IMR-90 (cell line): ENCODE data around the gene ASTN2. TPM values are rescaled to one million over a fixed set of nuclear protein-coding genes. Genes with fewer than 3 reads are reported as not detected.

Experiments used
- ATAC-seq: fragments of 200-7000 bp; cut with Tn5 transposase; 2 replicates; pipeline ENCODE4 v1.9.1; 2020; ENCODE audit warnings: low read depth, mild to moderate bottlenecking, moderate library complexity
- BruUV-seq: library from RNA; stranded (reverse); fragments of 400-500 nt; replicated peaks from 2 replicates; lab custom pipeline; 2021; lab: Mats Ljungman, UMichigan
- CTCF ChIA-PET: fragments of 300-600 bp; formaldehyde crosslinking; extraction: SDS; loops from one replicate; lab custom pipeline; 2021; ENCODE audit warnings: antibody characterized with exemption; lab: Yijun Ruan, JAX
- POLR2A ChIA-PET: fragments of 300-600 bp; sonication (Branson Sonifier 250); formaldehyde crosslinking; loops from one replicate; lab custom pipeline; 2022; ENCODE audit warnings: antibody characterized with exemption; ENCODE audit not compliant: unreplicated experiment; lab: Charles Lee
- DNase-seq: peaks from one replicate; pipeline ENCODE4 v3.0.0; 2013
- H2AFZ ChIP-seq: replicated peaks from 2 replicates; pipeline ENCODE3; 2013; ENCODE audit warnings: low read length, mild to moderate bottlenecking; ENCODE audit not compliant: poor library complexity
- H2AK5ac ChIP-seq: 2 replicates; pipeline ENCODE4 v1.6.1; 2013; ENCODE audit warnings: low read depth, low read length, inconsistent platforms
- H2AK9ac ChIP-seq: replicated peaks from 2 replicates; pipeline ENCODE3; 2013; ENCODE audit warnings: mild to moderate bottlenecking, low read depth, low read length, moderate library complexity; ENCODE audit not compliant: poor library complexity
- H2BK120ac ChIP-seq: 2 replicates; pipeline ENCODE4 v1.6.1; 2013; ENCODE audit warnings: low read depth, low read length, inconsistent platforms
- H2BK15ac ChIP-seq: 3 replicates; pipeline ENCODE4 v1.6.1; 2013; ENCODE audit warnings: low read depth, low read length, inconsistent platforms
- H2BK20ac ChIP-seq: 2 replicates; pipeline ENCODE4 v1.6.1; 2013; ENCODE audit warnings: low read depth, mild to moderate bottlenecking, inconsistent platforms, low read length, moderate library complexity
- H2BK5ac ChIP-seq: 2 replicates; pipeline ENCODE4 v1.6.1; 2013; ENCODE audit warnings: mild to moderate bottlenecking, low read depth, low read length, inconsistent platforms; ENCODE audit not compliant: poor library complexity, severe bottlenecking
- H3K14ac ChIP-seq: replicated peaks from 2 replicates; pipeline ENCODE4 v1.6.1; 2013; ENCODE audit warnings: low read depth, low read length, inconsistent platforms
- H3K18ac ChIP-seq: 2 replicates; pipeline ENCODE4 v1.6.1; 2013; ENCODE audit warnings: low read depth, low read length, control low read depth
- H3K23ac ChIP-seq: 2 replicates; pipeline ENCODE4 v1.6.1; 2013; ENCODE audit warnings: low read depth, low read length, inconsistent platforms
- H3K27ac ChIP-seq: 2 replicates; pipeline ENCODE4 v1.5.1; 2013; ENCODE audit warnings: mild to moderate bottlenecking, control low read depth, low read length; ENCODE audit not compliant: insufficient read depth
- H3K27me3 ChIP-seq: 2 replicates; pipeline ENCODE4 v1.6.1; 2013; ENCODE audit warnings: low read length; ENCODE audit not compliant: control insufficient read depth, insufficient read depth
- H3K36me3 ChIP-seq: 2 replicates; pipeline ENCODE4 v1.6.1; 2013; ENCODE audit warnings: low read length, mixed read lengths; ENCODE audit not compliant: control insufficient read depth, insufficient read depth
- H3K4ac ChIP-seq: 2 replicates; pipeline ENCODE4 v1.6.1; 2013; ENCODE audit warnings: low read depth, low read length, inconsistent platforms
- H3K4me1 ChIP-seq: 2 replicates; pipeline ENCODE4 v1.6.1; 2013; ENCODE audit warnings: low read length, mixed read lengths; ENCODE audit not compliant: control insufficient read depth, insufficient read depth
- H3K4me2 ChIP-seq: 2 replicates; pipeline ENCODE4 v1.6.1; 2013; ENCODE audit warnings: low read depth, mild to moderate bottlenecking, control low read depth, low read length, moderate library complexity
- H3K4me3 ChIP-seq: 2 replicates; pipeline ENCODE4 v1.5.1; 2013; ENCODE audit warnings: low read depth, mild to moderate bottlenecking, control low read depth, low read length, moderate library complexity; ENCODE audit not compliant: insufficient read depth
- H3K56ac ChIP-seq: 2 replicates; pipeline ENCODE4 v1.6.1; 2013; ENCODE audit warnings: low read length, inconsistent platforms; ENCODE audit not compliant: insufficient read depth; ENCODE audit errors: extremely low read depth
- H3K79me1 ChIP-seq, 2 experiments: 2 replicates each; pipeline ENCODE4 v1.6.1; 2013; ENCODE audit warnings: low read length in 2 of 2, inconsistent platforms in 1 of 2, low read depth in 1 of 2
- H3K9ac ChIP-seq: 2 replicates; pipeline ENCODE4 v1.6.1; 2013; ENCODE audit warnings: low read depth, low read length, control low read depth
- H3K9me1 ChIP-seq: 2 replicates; pipeline ENCODE4 v1.6.1; 2013; ENCODE audit warnings: low read length, inconsistent platforms; ENCODE audit not compliant: insufficient read depth
- H3K9me3 ChIP-seq: 2 replicates; pipeline ENCODE4 v1.6.1; 2013; ENCODE audit warnings: low read length; ENCODE audit not compliant: control insufficient read depth, insufficient read depth
- H4K20me1 ChIP-seq: 2 replicates; pipeline ENCODE4 v1.6.1; 2013; ENCODE audit warnings: low read length, inconsistent platforms; ENCODE audit not compliant: insufficient read depth
- H4K5ac ChIP-seq: 2 replicates; pipeline ENCODE4 v1.6.1; 2013; ENCODE audit warnings: mild to moderate bottlenecking, low read depth, low read length, control low read depth
- H4K8ac ChIP-seq, 2 experiments: 2 replicates each; pipeline ENCODE4 v1.6.1; 2013; ENCODE audit warnings: low read depth in 2 of 2, low read length in 2 of 2, control low read depth in 1 of 2, inconsistent platforms in 1 of 2
- H4K91ac ChIP-seq: 2 replicates; pipeline ENCODE4 v1.6.1; 2013; ENCODE audit warnings: low read depth, low read length, inconsistent platforms; ENCODE audit not compliant: insufficient read depth
- BHLHE40 ChIP-seq: fragments of 150-350 bp; IDR thresholded peaks from 2 replicates; pipeline ENCODE4 v1.6.1; 2016; ENCODE audit warnings: mild to moderate bottlenecking, low read depth, low read length
- CEBPB ChIP-seq: IDR thresholded peaks from 2 replicates; pipeline ENCODE4 v1.6.1; 2012; ENCODE audit warnings: low read depth, low read length, improper control_type of control experiment
- CHD1 ChIP-seq: IDR thresholded peaks from 2 replicates; pipeline ENCODE4 v1.6.1; 2012; ENCODE audit warnings: low read depth, low read length, improper control_type of control experiment
- FOS ChIP-seq: fragments of 150-350 bp; IDR thresholded peaks from 2 replicates; pipeline ENCODE4 v1.6.1; 2016; ENCODE audit warnings: low read depth, low read length
- MAFK ChIP-seq: IDR thresholded peaks from 2 replicates; pipeline ENCODE4 v1.6.1; 2012; ENCODE audit warnings: low read depth, low read length, improper control_type of control experiment
- MAZ ChIP-seq: IDR thresholded peaks from 2 replicates; pipeline ENCODE4 v1.6.1; 2012; ENCODE audit warnings: low read depth, mild to moderate bottlenecking, low read length, improper control_type of control experiment, moderate library complexity, borderline replicate concordance
- MXI1 ChIP-seq: IDR thresholded peaks from 2 replicates; pipeline ENCODE4 v1.6.1; 2012; ENCODE audit warnings: low read depth, mild to moderate bottlenecking, low read length, moderate library complexity, borderline replicate concordance
- NFE2L2 ChIP-seq: fragments of 150-350 bp; IDR thresholded peaks from 2 replicates; pipeline ENCODE4 v1.6.1; 2016; ENCODE audit warnings: low read depth, mild to moderate bottlenecking, low read length
- POLR2A ChIP-seq: IDR thresholded peaks from 2 replicates; pipeline ENCODE4 v1.6.1; 2012; ENCODE audit warnings: mild to moderate bottlenecking, low read depth, low read length
- RAD21 ChIP-seq: IDR thresholded peaks from 2 replicates; pipeline ENCODE4 v1.6.1; 2012; ENCODE audit warnings: low read length, improper control_type of control experiment
- RCOR1 ChIP-seq: IDR thresholded peaks from 2 replicates; pipeline ENCODE4 v1.6.1; 2012; ENCODE audit warnings: mild to moderate bottlenecking, low read length, improper control_type of control experiment; ENCODE audit not compliant: insufficient replicate concordance
- RFX5 ChIP-seq: IDR thresholded peaks from 2 replicates; pipeline ENCODE4 v1.8.0; 2012; ENCODE audit warnings: low read depth, mild to moderate bottlenecking, low read length, moderate library complexity
- SMC3 ChIP-seq: fragments of 150-350 bp; IDR thresholded peaks from 2 replicates; pipeline ENCODE4 v1.6.1; 2016; ENCODE audit warnings: low read depth, mild to moderate bottlenecking, antibody characterized with exemption, low read length, moderate library complexity
- WGBS, 2 experiments: methylation state at CpG; one replicate each; pipeline versions ENCODE4 v1.1.5 to v1.1.7; 2013; ENCODE audit warnings: missing lambda C conversion rate in 2 of 2; ENCODE audit not compliant: insufficient read length in 1 of 2; ENCODE audit errors: extremely low coverage in 2 of 2; 5-methylcytosine and 5-hydroxymethylcytosine counted together
- dilution Hi-C: fragments of 300-500 bp; cut with HindIII; formaldehyde crosslinking; loops from one replicate; pipeline ENCODE4 v1.14.3; 2018; ENCODE audit warnings: low sequenced_read_pairs; ENCODE audit not compliant: unreplicated experiment
- in situ Hi-C: fragments of 300-500 bp; cut with MboI; formaldehyde crosslinking; loops from 3 replicates; pipeline ENCODE4 v1.14.3; 2019; ENCODE audit warnings: low sequenced_read_pairs, inconsistent platforms, mixed read lengths
- intact Hi-C: fragments of 100-400 bp; cut with micrococcal nuclease; formaldehyde crosslinking; loops from 2 replicates; pipeline ENCODE4 v1.10.0; 2022
- polyA plus RNA-seq, 3 experiments: library from polyadenylated mRNA; depleted of rRNA; stranded (reverse); fragments of >200 nt; gene quantifications; 2 replicates each; pipeline ENCODE4 v1.2.3, GENCODE V29; 2012; ENCODE audit warnings: low replicate concordance in 1 of 3
- total RNA-seq: library from RNA; depleted of rRNA; stranded (reverse); fragments of >200 nt; gene quantifications from 2 replicates; pipeline ENCODE4 v1.2.3, GENCODE V29; 2012
- TF ChIP-seq, protein P1 (sequence below): fragments of 150-350 bp; IDR thresholded peaks from 2 replicates; pipeline ENCODE4 v1.6.1; 2017; ENCODE audit warnings: mild to moderate bottlenecking, antibody characterized with exemption, low read length, low read depth
- TF ChIP-seq, protein P2 (sequence below): conservative IDR thresholded peaks from 2 replicates; pipeline ENCODE4 v1.5.1; 2012; ENCODE audit warnings: mild to moderate bottlenecking, low read depth, low read length, improper control_type of control experiment
- TF ChIP-seq, protein P3 (sequence below): fragments of 150-350 bp; IDR thresholded peaks from 2 replicates; pipeline ENCODE4 v1.6.1; 2016; ENCODE audit warnings: low read depth, mild to moderate bottlenecking, low read length, moderate library complexity, borderline replicate concordance

The ASTN2 gene
- total and polyA plus RNA-seq, 2 of the 4 experiments (the other 2 are of a cell fraction), result 3.8 to 6.8 TPM

DNA sequence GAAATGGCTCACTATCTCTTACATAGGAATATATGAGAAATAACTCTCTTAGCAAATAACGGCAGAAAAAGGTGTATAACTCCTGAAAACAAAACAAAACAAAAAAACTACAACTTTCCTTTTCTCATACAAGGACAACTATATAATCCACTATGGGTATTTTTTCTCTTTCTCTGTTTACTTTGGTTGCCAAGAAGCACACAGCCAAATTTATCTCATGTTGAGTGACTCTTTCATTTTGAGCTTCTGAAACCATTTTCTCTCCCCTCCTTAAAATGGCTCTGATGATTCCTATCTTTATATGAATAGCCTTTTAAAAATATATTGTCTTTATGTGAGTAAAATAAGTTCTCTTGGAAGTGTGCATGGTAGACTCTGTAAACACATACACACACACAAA is 599.0 kb downstream of the ASTN2 start:
- Histone ChIP-seq H3K56ac (no peak overlapping the region), H4K8ac (no peak overlapping the region), H2AK9ac (no peak overlapping the region), H3K4me3 (no peak overlapping the region), H3K27me3 (no peaks in the 10 kb centered on the region), H3K4me1 (no peaks in the 10 kb centered on the region), H2AK5ac (no peak overlapping the region), H2AFZ (no peak overlapping the region), H2BK120ac (no peak overlapping the region), H3K9me1 (no peaks in the 10 kb centered on the region), H3K9ac (no peak overlapping the region), H2BK5ac (no peak overlapping the region), H4K91ac (no peak overlapping the region), H3K14ac (no peak overlapping the region), H3K18ac (no peak overlapping the region), H4K20me1 (no peaks in the 10 kb centered on the region), H3K79me1 (no peaks in the 10 kb centered on the region), H3K36me3 (no peaks in the 10 kb centered on the region), H2BK20ac (no peak overlapping the region), H3K4me2 (no peak overlapping the region), H3K9me3 (no peaks in the 10 kb centered on the region), H3K27ac (no peak overlapping the region), H3K4ac (no peak overlapping the region), H4K5ac (no peak overlapping the region), H3K23ac (no peak overlapping the region), H2BK15ac (no peak overlapping the region)
- CTCF ChIA-PET, result no interaction called here
- no CpG with 5 or more reads among the region's 1 CpG for WGBS, 2 experiments
- intact Hi-C loops (no loop called here), dilution Hi-C loops (no loop called here), in situ Hi-C loops (no loop called here)
- TF ChIP-seq MAFK, result no peak
- TF ChIP-seq, protein P1, sequence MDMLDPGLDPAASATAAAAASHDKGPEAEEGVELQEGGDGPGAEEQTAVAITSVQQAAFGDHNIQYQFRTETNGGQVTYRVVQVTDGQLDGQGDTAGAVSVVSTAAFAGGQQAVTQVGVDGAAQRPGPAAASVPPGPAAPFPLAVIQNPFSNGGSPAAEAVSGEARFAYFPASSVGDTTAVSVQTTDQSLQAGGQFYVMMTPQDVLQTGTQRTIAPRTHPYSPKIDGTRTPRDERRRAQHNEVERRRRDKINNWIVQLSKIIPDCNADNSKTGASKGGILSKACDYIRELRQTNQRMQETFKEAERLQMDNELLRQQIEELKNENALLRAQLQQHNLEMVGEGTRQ, result no peak
- no peak for TF ChIP-seq MXI1
- no peak for TF ChIP-seq RAD21
- TF ChIP-seq RCOR1, result no peak
- no peak for TF ChIP-seq CHD1
- no peak for TF ChIP-seq CEBPB
- TF ChIP-seq MAZ, result no peak
- TF ChIP-seq SMC3, result no peak
- TF ChIP-seq NFE2L2, result no peak
- no peak for TF ChIP-seq POLR2A
- TF ChIP-seq FOS, result no peak
- TF ChIP-seq, protein P2, sequence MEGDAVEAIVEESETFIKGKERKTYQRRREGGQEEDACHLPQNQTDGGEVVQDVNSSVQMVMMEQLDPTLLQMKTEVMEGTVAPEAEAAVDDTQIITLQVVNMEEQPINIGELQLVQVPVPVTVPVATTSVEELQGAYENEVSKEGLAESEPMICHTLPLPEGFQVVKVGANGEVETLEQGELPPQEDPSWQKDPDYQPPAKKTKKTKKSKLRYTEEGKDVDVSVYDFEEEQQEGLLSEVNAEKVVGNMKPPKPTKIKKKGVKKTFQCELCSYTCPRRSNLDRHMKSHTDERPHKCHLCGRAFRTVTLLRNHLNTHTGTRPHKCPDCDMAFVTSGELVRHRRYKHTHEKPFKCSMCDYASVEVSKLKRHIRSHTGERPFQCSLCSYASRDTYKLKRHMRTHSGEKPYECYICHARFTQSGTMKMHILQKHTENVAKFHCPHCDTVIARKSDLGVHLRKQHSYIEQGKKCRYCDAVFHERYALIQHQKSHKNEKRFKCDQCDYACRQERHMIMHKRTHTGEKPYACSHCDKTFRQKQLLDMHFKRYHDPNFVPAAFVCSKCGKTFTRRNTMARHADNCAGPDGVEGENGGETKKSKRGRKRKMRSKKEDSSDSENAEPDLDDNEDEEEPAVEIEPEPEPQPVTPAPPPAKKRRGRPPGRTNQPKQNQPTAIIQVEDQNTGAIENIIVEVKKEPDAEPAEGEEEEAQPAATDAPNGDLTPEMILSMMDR, result no peak
- TF ChIP-seq, protein P3, sequence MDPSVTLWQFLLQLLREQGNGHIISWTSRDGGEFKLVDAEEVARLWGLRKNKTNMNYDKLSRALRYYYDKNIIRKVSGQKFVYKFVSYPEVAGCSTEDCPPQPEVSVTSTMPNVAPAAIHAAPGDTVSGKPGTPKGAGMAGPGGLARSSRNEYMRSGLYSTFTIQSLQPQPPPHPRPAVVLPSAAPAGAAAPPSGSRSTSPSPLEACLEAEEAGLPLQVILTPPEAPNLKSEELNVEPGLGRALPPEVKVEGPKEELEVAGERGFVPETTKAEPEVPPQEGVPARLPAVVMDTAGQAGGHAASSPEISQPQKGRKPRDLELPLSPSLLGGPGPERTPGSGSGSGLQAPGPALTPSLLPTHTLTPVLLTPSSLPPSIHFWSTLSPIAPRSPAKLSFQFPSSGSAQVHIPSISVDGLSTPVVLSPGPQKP, result no peak
- no peak for TF ChIP-seq RFX5
- TF ChIP-seq BHLHE40, result no peak
- BruUV-seq, result no TSS peak
- POLR2A ChIA-PET, result no interaction called here
- no peak for DNase-seq
- no peak for ATAC-seq
